ENCODE results near the gene OGFOD3.

The OGFOD3 gene

GRCh38 chr17:82403662-82404660 is 14.4 kb downstream of the OGFOD3 start:
- DNase-seq, result no peak

- no peak for DNase-seq
These were observed 15.5 kb downstream of the OGFOD3 start for GRCh38 chr17:82402865-82403264.

GRCh38 chr17:82400830-82401229 is 17.6 kb downstream of the OGFOD3 start:
- peak; percentile 73 for DNase-seq

- DNase-seq, result no peak
These were observed 18.2 kb downstream of the OGFOD3 start for GRCh38 chr17:82400206-82400605.

- no peak for DNase-seq
These were observed 18.7 kb downstream of the OGFOD3 start for GRCh38 chr17:82399601-82400101.

GRCh38 chr17:82399041-82399441 is 19.3 kb downstream of the OGFOD3 start:
- DNase-seq, result no peak

- DNase-seq, result no peak
These were observed 20.7 kb downstream of the OGFOD3 start for GRCh38 chr17:82397449-82398335.

- DNase-seq, result no peak
These were observed 21.6 kb downstream of the OGFOD3 start for GRCh38 chr17:82396601-82397435.

GRCh38 chr17:82394278-82394677 is 24.1 kb downstream of the OGFOD3 start:
- DNase-seq, result no peak

- no peak for DNase-seq
These were observed 25.4 kb downstream of the OGFOD3 start for GRCh38 chr17:82392941-82393340.

GRCh38 chr17:82392209-82392920 is 26.0 kb downstream of the OGFOD3 start:
- DNase-seq, result no peak

GRCh38 chr17:82391496-82392066 is 26.8 kb downstream of the OGFOD3 start:
- no peak for DNase-seq

GRCh38 chr17:82390860-82391435 is 27.4 kb downstream of the OGFOD3 start:
- no peak for DNase-seq

GRCh38 chr17:82390015-82390859 is 28.1 kb downstream of the OGFOD3 start:
- DNase-seq, result no peak

GRCh38 chr17:82389379-82389778 is 29.0 kb downstream of the OGFOD3 start:
- no peak for DNase-seq

GRCh38 chr17:82388922-82389283 is 29.5 kb downstream of the OGFOD3 start:
- no peak for DNase-seq

- no peak for DNase-seq
These were observed 30.0 kb downstream of the OGFOD3 start for GRCh38 chr17:82388223-82388921.

- DNase-seq, result no peak
These were observed 30.7 kb downstream of the OGFOD3 start for GRCh38 chr17:82387705-82388106.

Measured in activated CD4-positive, alpha-beta T cell treated with anti-CD3 and anti-CD28 coated beads, Interleukin-2, amount 50 U/mL, for 16 hours (primary cell).